NOMO-1 treated with DMSO at 0.1 percent for 48 hours (cell line): Measurements from ENCODE around the gene RGS21.

Experiments
- DNase-seq: peaks from one replicate; lab custom pipeline; 2025; ENCODE audit not compliant: unreplicated experiment; lab: John Stamatoyannopoulos, UW

RGS21 gene

DNA sequence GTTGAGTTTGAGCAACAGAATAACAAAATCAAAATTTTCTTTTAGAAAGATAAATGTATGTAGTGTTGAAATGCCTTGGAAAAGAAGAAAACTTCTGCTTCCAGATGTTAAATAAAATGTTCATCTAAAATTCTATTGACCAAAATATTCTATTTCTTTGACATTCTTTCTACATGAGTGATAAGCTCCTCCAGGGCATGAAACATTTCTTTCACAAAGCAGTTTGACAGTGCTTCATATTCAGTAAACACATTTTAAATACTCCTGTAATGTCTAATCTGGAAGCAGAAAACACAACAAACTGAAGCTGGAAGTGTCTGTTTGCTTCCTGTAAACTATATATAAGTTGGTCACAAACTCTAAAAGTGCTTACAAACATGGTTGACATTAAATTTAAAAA, 61.5 kb downstream of the RGS21 start:
- DNase-seq, result no peak

DNA sequence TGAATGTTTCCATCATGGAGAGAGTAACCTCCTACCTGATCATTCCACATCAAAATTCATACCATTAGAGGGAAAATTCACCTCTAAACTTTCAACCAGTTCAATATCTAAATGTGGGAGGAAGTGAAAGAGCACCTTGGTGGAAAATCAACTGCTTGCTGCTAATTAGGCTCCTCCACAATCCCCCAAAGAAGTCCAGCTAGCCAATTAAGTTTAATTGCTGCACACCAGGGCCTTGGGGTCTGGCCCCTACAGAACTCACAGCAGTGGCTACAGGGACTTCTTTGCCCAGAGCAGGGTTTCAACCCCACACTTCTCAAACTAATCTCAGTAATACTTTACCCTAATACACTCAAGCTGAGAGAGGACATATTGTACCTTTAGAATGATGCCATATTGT, 62.1 kb downstream of the RGS21 start:
- no peak for DNase-seq

DNA sequence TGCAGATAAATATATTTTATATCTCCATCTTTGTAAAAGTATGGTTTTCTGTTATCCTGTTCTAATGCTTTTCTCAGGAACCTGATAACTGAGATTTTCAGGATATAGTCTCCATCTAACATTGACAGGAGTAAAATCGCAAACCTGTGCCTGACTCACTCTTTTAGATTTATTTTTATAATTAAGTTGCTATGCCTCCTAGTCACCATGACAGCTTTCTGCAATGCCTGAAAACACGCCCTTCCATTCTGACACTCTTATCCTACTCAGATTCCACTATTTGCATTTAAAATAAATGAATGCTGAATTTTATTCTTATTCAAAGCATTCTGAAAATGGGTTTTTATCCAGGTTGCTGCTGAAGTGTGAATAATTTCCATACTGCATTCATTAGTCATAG, 62.8 kb downstream of the RGS21 start:
- DNase-seq, result no peak

DNA sequence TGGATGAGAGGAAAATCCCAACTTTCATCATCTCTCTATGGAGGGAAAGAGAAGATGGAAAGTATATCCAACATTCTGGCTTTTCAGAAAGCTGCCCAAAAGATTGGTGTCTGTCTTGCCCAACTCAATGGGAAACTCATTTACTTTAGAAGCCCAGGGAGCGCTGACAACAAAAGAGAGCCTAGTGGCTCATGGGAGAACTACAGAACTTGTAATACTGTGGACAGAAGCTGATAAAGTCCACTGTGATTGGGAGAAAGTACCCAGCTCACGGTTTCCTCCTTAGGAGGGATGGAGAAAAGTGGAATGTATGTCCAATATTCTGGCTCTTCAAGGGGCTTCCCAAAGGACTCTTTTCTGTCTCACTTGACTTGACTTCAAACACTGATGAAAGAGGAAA, 66.0 kb downstream of the RGS21 start:
- no peak for DNase-seq

DNA sequence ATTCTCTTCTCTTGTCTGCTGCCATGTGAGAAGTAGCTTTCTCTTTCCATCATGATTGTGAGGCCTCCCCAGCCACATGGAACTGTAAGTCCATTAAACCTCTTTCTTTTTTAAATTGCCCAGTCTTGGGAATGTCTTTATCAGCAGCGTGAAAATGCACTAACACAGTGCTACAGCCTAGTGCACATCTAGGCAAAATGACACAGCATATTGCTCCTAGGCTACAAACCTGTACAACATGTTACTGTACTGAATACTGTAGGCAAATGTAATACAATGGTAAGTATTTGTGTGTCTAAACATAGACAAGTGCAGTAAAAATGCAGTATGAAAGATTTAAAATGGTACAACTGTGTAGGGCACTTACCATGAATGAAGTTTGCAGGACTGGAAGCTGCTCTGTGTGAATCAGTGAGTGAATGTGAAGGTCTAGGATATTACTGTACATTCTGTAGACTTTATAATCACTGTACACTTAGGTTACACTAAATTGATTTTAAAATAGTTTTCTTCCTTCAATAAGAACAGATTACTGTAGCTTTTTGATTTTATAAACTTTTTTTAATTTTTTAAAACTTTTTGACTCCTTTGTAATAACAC, 69.4 kb downstream of the RGS21 start:
- no peak for DNase-seq

DNA sequence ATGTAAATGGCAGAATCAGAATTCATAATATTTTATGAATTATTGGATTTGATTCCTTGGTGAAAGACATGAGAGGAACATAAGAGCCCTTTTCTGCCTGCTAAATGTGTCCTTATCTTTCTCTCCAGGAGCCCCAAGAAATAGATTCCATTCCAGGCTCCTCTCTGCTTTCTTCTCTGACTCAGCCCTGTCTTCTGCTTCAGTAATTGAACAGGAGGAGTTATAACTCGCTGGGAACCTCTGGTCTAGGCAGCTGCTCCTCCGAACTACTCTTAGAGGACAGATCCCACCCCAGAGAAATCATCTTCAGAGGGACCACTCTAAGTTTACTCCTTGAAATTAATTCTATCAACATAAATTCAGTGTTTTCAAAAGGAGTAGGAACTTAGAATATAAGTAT, 78.4 kb downstream of the RGS21 start:
- DNase-seq, result no peak

DNA sequence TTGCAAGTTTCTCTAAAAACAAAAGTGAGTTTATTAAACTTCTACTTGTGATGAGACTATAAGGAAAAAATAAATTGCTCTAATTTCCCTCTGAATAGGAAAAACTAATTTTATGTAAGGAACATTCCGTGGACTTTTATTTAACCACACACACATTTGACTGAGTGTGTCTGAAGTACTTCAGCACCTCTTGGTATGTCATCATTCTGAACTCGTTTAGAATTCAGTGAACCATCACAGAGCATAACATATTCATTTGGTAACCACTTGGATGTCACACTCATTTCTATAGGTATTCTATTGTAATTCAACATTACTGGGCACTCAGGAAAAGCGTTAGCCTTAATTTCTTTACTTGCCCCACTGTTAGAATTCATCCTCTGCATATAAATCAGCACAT, 79.1 kb downstream of the RGS21 start:
- DNase-seq, result no peak

DNA sequence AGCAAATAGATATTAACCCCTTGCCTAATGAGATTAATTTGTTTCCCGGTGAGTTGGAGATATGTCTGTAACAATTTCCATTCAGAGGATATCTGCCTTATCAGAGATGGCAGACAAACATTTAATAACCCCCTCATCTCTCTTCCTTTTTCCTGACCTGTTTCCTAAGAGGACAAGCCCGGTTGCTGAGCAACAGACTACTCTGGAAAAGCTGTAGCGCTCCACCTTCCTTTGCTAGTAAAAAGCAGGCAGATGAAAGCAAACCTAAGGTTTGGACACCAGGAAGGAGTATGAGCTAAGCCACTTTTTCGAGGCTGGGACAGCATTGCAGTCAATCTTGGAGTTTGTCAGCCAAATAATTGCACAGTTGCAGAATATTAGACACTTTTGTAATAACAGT, 82.4 kb downstream of the RGS21 start:
- no peak for DNase-seq

DNA sequence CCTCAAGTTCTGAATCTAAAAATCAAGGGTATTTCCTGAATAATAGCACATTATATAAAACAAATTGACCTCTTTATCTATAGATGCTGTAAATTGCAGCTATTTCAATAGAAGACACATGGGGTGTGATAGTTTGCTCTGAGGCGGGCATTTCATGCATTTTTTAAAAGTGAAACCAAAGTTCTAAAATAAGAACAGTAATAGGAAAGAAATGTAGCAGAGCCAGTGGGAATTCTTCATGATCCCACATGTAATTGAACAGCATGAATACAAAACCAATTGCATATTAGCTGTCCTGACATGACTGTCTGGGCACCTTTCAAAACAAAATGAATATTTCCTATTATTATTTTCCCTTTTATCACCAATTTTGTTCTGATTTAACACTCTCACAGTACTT, 85.0 kb downstream of the RGS21 start:
- DNase-seq, result no peak

DNA sequence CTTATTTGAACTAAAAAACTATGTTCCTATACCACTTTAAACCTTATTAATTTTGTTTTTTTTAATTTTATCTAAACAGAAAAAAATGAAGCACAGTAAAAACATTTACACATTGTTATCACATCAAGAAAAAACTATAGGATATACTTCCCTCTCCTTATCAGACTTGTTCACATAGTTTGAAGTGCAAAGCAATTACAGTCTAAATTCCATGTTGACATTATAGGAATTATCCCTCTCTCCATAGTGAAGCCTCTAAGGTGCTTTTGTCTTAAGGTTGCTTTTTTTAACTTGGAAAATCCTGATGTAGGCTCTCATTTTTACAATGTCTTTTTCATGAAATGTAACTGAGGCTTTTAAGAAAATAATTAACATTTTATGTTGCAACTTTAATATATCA, 85.8 kb downstream of the RGS21 start:
- DNase-seq, result no peak

DNA sequence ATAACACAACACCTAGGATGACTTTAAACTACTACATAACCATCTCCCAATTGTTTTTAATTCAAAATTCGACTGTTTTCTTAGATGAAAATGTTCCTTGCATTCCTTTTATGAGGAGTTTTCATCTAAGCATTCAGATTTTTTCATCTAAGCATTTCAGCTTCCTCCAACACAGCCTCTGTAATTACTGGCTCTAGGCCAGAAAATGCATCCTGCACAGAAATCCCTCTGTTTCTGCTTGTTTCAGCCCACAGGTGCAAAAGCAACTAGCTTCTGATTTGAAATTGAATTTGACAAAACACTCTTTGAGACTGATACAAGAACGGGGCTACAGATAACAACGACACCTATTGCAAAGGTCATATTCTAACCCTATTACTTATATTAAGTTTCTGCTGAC, 90.4 kb downstream of the RGS21 start:
- DNase-seq, result no peak
